ENCODE measurements around the gene ROR1.

DNA sequence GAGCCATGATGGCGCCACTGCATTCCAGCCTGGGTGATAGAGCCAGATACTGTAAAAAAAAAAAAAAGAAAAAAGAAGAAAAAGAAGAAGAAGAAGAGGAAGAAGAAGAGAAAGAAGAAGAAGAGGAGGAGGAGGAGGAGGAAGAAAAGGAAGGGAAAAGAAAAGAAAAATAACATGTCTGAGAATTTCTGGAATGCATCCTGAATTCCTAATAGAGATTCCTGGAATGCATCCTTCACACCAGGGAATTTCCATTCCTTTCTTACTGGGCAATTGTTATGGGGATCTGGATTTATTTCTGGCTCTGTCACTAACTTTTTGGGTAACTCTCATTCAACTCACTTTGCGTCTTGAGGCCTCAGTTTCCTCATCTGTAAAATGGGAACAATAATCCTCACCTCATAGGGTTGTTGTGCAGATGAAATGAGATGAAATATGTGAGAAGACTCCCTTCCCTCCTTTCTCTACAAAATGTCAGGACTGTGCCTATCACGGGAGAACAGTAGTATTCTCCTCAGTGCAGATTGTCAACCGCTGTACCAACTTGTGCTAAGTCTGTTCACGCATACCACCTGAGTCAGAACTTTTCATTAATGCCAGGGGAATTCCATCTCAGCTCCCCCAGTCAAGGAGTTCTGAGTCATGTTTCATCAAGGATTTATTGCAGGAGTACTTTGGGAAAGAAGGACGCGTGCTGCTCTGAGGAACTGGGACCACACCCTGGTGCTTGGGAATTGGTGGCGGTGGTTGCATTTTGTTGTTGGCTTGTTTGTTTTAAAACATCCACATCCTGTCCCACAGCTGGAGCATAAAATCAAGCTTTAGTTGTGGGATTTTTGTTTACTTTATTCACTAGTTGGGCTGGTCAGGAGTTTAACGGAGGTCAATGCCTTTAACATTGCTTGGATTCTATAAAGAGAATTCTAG lies 42.4 kb upstream of the ROR1 start:
- TF ChIP-seq, protein P1, sequence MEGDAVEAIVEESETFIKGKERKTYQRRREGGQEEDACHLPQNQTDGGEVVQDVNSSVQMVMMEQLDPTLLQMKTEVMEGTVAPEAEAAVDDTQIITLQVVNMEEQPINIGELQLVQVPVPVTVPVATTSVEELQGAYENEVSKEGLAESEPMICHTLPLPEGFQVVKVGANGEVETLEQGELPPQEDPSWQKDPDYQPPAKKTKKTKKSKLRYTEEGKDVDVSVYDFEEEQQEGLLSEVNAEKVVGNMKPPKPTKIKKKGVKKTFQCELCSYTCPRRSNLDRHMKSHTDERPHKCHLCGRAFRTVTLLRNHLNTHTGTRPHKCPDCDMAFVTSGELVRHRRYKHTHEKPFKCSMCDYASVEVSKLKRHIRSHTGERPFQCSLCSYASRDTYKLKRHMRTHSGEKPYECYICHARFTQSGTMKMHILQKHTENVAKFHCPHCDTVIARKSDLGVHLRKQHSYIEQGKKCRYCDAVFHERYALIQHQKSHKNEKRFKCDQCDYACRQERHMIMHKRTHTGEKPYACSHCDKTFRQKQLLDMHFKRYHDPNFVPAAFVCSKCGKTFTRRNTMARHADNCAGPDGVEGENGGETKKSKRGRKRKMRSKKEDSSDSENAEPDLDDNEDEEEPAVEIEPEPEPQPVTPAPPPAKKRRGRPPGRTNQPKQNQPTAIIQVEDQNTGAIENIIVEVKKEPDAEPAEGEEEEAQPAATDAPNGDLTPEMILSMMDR (IDR thresholded peaks at IDR 0.05) = no peak
- TF ChIP-seq EZH2 (IDR thresholded peaks at IDR 0.05; ENCODE audit: borderline replicate concordance, insufficient read depth, low read depth, low read length, poor library complexity, severe bottlenecking) = no peak
